ENCODE results near the gene HDAC2.

- TF ChIP-seq EZH2phosphoT487 (IDR thresholded peaks at IDR 0.05; ENCODE audit: low read length) (no peak), CTCF (IDR thresholded peaks at IDR 0.05; ENCODE audit: low read length) (no peak), EZH2 (optimal IDR thresholded peaks at IDR 0.05; ENCODE audit: low read depth, low read length) (no peak)
These were observed 45.6 kb downstream of the HDAC2 start for GRCh38 chr6:113925378-113925777.

Measured in MM.1S (cell line).